CD4-positive, alpha-beta T cell treated with Interleukin-17A for 1 hour (primary cell): ENCODE data around the gene YPEL1.

Source experiments
- DNase-seq: peaks from one replicate; pipeline ENCODE4 v3.0.0-alpha.2; 2020

YPEL1 gene

DNA sequence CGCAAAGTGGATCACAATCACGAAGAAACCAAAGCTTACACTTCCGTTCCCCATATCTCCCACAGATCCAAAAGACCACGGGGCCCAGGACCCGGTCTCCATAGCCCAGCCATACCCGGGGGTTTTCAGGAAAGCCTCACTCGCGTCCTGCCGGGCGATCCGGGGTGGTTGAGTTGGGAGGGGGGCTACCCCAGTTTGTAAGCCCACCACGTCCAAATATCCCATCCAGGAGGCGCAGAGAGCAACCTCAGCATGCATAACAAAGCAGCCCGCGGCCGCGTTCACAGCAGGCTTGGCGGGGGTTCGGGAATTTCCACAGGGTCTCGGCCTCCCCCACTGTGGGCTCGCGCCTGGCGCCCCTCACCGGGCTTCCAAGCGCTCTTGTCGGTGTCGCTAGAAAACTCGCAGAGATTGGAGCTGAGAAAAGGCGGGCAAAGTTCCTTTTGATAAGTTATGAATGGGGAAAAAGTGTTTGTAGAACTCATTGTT, 84.0 kb downstream of the YPEL1 start:
- no peak for DNase-seq

DNA sequence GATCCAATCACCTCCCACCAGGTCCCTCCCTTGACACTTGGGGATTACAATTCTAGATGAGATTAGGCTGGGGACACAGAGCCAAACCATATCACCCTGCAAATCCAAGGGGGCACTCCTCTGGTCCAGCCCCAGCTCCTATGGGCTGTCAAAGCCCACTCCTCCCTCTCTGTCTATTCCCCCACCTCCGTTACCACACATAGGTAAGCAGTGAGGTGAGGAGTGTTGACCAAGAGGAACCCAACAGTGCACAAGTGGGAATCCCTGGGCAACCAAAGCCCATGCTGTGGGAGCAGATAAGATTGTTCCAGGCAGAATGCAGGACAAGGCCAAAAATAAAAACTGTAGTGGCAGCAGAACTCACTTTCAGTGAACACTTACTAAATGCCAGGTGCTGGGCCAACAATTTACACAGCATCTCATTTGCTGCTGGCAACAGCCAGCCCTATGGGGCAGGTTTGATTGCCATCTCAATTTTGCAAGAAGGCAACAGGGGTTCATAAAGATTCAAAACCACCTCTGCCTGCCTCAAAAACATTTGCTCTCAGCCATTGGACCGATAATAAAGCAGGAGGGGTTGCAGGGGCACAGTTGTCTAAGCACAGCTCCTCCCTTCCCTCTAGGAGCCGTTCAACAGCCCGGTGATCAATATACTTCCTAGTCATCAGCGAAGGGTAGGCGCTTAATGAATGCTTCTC, 84.6 kb downstream of the YPEL1 start:
- no peak for DNase-seq

DNA sequence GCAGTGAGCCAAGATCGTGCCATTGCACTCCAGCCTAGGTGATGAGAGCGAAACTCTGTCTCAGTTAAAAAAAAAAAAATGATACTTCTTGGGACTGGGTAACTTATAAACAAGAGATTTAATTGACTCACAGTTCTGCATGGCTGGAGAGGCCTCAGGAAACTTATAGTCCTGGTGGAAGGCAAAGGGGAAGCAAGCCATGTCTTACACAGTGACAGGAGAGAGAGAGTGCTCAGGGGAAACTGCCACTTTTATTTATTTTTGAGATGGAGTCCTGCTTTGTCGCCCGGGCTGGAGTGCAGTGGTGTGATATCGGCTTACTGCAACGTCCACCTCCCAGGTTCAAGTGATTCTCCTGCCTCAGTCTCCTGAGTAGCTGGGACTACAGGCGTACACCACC, 85.3 kb downstream of the YPEL1 start:
- DNase-seq = no peak
